ENCODE data around the gene FAM168A.
"Not testable (repeated sequence)": the region's sequence is repeated elsewhere in the genome, so short reads cannot be mapped to it uniquely, and the experiment has no call there.

FAM168A gene

DNA sequence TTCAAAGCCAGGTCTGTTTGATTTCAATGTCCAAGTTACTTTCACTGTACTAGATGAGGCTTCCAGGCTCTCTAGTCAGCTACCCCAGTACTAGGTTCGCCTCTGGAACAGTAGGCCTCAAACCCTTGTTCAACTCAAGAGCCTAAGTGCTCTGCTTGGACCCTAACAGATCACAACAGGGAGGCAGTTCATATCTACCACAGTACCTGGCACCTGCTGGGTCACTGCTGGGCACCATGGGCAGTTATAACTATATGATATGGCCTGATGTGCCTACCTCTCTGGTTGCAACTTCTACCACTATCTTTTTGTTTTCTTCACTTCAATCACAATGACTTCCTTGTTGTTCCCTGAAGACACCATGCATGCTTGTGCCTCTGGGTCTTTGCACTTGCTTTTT is 124.7 kb downstream of the FAM168A start:
- no peak for DNase-seq

DNA sequence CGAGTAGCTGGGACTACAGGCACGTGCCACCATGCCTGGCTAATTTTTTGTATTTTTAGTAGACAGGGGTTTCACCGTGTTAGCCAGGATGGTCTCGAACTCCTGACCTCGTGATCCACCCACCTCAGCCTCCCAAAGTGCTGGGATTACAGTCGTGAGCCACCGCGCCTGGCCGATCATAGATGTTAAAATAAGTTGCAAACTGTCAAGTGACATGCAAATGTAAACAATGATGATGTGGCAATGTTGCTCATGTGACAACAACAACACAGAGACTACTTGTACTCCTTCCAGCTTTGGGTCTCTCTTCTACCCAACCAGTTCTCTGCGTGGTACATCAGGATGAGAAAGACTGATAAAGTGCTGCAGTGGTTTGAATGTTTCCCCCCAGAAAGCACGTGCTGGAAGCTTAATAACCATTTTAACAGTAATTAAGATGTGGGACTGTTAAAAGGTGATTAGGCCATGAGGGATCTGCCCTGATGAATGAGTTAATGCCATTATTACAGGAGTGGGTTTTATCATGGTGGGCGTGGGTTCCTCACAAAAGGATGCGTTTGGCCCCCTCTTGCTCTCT is 127.8 kb downstream of the FAM168A start:
- not testable (repeated sequence) for DNase-seq

DNA sequence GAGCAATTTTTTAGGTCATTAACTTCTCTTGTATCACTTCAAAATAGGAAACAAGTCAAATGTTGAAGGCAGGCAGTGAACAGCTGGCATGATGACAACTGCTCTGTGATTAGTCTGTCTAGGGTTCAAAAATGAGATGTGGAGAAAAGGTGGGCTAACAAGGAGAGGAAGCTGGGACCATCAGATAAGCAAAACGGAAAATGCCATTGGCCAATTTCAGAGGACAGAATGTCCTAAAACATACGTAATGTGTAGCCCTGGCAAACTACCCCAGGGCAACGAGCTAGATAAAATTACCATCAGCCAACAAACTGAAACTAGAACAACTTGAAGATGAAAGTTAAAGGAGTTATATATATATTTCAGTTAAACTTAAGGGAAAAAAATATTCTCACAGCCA is 128.5 kb downstream of the FAM168A start:
- no peak for DNase-seq

DNA sequence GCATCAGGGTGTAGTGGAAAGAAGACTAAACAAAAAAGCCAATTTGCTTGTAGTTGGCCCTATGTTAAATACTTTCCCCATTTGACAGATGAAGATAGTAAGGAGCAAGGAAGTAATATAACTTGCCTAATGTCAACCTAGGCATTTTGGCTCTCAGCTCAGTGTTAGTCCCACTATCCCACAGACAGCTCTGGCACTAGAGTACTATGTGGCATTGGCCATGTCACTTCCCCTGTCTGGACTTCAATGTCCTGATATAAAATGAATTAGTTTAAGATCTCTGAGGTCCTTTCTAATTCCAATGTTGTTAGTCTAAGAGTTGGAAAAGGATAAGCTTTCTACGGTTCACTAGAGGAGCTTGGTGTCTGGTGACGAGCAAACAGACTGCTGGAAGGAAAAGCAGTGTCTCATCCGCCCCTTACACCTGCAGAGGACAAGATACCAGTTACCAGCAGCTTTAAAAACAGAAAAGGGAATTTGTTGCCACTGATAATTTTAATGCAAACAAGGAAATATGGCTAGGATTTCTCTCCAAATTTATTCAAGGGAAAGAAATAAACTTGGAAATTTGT is 129.2 kb downstream of the FAM168A start:
- no peak for DNase-seq

DNA sequence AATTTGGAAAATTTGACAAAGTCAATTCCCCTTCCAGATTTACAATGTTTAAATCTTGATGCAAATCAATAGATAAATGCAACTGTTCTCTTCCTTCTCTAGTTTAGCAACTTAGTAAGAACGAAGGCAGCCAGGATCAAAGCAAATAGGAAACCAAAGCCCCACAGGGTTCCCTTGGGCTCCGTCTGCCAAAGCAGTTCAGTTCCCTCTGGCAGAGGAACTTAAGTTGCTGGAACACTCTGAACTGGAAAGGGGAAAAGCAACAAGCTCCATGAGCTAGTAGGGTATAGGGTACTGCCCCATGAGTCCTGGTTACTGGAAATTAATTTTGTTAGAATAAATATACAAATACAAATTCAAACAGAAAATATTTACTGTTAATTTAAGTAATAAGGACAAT is 130.4 kb downstream of the FAM168A start:
- peak in 9 of 56 donors; percentile 2 to 30 (median 11) for DNase-seq

DNA sequence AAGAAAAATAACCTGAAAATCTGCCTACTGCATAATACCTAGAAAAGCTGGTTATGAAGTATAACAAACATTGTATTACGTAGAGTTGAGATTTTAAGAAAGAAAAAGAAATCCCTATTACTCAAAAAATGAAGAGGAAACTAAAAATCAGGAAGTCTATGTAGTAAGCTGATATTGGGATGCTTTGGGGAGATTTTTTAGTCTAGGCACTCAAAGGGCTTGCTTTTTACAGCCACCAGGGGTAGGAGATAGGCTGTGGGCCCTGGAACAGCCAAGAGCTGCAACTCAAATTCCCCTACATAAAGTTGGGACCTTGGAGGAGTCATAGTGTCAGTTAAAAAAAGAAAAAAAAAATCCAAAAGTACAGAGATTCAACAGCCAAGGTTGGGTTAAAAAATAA is 131.3 kb downstream of the FAM168A start:
- DNase-seq: no peak

DNA sequence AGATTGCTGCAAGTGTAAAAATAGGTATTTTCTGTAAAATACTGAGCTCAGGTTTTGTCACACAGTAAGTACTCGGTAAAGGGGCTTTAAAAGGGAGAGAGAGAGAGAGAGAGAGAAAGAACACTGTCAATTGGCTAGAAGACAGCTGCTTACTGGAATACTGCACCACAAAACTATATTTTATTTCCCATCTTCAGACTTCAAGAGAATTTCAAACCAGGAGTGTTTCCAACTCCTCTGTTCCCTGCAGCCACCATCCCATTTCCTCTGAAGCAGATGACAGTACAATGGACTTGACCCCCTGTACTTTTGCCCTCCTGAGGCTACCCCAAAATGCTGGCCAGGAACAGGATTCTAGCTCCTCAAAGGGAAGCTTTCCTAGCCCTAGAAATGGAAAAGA is 132.0 kb downstream of the FAM168A start:
- DNase-seq: no peak

DNA sequence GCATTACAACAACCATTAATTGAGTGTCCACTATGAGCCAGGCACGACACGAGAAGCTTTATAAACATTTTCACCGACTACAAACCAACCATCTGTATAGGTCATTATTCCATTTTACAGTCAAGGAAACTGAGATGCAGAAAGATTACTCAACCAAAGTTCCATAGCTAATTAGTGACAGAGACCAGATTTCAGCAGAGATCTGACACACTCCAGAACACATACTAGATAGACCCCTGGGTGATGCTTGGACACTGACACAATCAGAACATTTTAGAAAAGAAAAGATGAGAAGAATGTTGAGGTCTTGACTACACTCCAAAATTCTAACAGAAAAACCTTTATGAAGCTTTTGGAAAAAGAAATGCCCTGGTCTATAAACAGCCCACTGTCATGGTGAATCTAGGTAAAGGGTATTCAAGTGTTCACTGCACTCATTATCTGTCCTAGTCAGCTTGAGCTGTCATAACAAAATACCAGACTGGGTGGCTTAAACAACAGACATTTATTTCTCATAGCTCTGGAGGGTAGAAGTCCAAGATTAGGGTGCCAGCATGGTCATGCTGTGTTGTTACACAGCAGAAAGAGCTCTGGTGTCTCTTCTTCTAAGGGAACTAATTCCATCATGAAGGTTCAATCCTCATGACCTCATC is 132.8 kb downstream of the FAM168A start:
- no peak for DNase-seq

DNA sequence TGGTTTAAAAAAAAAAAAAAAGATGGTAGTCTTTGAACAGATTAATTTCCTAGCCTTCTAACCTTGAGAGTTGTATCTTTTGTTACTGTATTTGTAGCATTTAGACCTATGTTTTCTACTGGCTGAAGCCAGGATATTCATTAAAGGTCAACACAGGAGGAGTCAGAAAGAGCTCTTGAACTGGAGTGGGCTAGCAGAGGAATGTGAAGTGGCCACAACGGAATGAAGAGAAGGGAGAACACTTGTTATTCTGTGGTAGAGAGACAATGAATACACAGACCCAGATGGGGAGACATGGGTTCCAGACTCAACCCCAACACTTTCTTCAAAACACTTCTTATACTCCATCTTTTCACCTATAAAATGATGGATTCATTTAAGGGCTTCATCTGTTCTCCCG is 133.6 kb downstream of the FAM168A start:
- DNase-seq: no peak

DNA sequence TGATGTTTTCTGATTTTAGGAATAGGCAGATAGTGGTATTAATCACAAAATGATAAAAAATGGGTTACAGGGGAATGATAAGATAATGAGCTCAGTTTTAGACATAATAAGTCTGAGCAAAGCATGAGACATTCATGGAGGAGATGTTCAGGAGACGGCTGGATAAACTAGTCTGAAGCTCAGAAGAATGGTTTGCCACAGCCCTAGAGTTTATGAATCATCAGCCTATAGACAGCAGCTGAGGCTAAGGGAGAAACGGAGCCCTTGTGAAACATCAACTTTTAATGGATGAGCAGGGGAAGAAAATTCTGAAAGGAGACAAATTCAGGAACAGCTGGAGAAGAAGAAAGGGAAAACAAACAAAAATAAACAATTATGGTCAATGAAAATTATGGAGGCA is 134.6 kb downstream of the FAM168A start:
- no peak for DNase-seq

DNA sequence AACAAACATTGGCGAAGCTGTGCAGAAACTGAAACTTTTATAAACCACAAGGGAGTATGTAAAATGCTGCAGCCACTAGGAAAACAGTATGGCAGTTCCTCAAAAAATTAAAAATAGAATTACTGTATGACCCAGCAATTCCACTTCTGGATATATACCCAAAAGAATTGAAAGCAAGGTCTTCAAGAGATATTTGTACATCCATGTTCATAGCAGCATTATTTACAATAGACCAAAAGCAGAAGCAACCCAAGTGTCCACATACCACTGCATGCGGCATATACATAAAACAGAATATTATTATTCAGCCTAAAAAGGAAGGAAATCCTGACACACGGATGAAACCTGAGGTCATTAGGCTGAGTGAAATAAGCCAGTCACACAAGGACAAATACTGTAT is 135.9 kb downstream of the FAM168A start:
- no peak for DNase-seq

DNA sequence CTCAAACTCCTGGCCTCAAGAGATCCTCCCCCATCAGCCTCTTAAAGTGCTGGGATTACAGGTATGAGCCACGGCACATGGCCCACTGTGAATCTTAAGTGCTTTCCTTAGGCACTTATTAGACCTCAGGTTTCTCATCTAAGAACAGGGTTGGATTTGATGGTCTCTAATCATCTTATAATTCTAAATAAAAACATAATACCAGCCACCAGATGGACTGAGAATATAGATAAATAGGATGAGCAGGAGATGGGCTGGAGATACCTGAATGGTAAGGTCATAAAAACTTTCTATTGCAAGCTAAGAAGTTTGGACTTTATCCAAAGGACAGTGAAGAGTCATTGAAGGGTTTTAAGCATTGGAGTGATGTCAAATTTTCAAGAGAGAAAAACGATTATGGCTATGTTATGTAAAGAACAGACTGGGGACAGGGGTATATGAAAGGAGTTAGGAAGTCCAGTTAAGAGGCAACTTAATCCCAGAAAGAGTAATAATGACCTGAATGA is 136.5 kb downstream of the FAM168A start:
- no peak for DNase-seq

DNA sequence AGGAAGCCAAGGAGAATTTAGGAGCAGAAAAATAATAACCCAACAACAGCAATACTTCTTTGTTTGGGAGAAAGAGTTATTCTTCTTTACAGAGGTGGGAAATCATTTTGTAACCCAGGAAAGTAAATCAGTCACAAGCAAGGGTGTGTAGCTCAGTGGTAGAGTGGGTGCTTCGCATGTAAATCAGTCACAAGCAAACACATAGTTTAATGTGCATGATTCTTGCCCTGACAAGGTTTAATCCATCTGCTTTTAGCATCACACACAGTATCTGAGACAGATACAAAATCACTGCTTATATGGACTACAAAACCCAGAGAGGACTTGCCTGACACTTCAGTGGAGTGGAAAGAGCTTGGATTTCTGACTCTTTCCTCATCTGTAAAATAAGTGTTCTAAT is 139.7 kb downstream of the FAM168A start:
- DNase-seq: no peak

DNA sequence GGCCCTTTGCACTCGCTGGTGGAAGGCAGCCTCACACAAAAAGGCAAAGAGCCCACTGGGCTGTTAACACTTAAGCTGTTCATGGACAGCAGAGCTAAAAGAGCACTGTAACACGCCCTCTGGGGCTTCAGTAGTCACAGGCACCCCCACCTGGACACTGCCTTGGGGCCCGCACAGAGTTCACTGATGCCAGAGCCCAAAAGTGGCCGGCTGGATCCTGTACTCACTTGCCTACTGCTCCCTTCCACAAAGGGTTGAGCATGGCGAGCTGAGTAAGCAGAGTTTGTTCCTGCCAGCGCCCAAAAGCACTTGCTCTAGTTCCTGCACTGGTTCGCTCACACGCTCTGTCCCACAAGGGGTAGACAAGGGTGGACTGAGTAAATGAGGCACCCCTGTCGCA is 142.9 kb downstream of the FAM168A start:
- peak in 40 of 56 donors; percentile 2 to 72 (median 30) for DNase-seq

DNA sequence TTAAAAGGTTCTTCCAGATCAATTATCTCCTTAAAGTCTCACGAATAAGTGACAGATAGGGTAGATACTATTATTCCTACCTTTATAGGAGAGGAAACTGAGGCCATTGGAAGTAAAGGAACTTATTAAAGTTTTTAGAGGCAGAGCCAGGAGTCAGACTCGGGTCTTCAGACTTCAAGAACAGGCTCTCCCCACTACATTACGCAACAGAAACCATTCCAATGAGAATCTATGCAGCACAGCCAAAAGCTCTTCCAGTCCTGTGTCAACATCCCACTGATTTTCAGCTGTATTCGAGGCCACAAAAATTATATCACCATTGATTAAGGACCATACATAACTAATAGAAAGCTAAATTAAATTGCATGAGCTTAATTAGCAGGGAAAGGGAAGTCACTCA is 144.3 kb downstream of the FAM168A start:
- no peak for DNase-seq

DNA sequence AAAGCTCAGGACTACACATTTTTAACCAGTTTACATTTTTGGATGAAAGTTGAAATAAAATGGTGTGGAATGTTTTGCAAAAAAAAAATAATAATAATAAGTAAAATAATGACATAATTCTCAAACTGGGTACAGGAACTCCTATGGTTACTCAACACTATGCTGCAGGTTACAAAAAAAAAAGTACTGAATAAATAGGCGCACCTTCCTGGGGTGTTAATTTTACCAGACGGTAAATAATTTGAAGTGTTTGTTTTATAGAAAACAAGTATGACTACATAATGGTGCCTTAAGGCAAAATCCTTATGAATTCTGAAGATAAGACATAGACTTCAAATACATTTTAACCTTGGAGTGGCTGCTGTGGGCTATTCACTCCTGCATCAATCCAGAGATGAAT is 145.2 kb downstream of the FAM168A start:
- no peak for DNase-seq

DNA sequence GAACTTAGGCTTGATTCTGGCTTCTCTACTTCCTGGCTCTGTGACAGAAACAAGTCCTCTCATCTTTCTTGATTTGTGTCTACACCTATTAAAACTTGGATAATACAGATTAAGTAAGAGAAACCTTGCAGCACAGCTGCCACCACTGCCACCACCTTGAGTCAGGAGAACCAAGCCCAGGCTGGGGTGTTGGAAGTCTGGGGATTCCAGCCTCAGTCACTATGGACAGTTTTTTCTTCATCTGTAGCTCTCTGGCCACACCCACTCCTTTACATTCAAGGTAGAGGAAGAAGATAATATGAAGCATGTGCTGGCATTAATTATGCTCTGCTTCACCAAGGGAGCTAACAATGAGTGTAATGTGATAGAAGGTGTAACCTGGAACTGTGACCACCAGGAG is 146.0 kb downstream of the FAM168A start:
- DNase-seq: no peak

DNA sequence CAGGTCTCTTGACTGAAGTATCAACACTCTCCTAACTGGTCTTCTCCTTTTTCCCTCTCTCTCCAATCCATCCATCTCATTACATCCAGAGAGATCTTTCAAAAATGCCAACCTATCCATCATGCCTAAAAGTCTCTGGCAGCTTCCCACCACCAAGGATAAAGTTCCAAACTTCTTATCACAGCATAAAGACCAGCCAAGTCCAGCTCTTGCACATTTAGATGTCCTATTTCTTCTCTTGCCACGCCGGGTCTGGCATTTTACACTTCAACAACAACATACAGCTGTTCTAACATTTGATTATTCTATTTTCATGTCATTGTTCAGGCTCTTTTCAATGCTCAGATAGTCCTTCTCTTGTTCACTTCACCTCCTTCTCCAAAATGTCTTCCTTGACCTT is 151.1 kb downstream of the FAM168A start:
- DNase-seq: no peak

DNA sequence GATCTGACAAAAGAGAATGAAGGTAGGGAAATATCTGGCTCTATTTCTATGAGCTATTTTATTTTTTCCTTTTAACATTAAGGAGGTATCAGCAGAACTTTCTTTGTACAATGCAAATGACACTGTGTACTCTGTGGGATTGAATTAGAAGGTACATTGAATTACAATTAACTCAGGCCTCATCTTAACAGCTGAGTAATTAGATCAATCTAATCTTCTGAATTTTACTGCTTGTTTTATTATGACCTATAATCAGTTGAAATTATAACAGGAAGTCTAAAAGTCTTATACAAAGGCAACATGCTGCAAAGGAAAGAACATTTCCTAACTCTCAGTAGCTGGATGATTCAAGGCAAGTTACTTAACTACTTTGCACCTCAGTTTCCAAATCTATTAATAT is 151.9 kb downstream of the FAM168A start:
- no peak for DNase-seq

DNA sequence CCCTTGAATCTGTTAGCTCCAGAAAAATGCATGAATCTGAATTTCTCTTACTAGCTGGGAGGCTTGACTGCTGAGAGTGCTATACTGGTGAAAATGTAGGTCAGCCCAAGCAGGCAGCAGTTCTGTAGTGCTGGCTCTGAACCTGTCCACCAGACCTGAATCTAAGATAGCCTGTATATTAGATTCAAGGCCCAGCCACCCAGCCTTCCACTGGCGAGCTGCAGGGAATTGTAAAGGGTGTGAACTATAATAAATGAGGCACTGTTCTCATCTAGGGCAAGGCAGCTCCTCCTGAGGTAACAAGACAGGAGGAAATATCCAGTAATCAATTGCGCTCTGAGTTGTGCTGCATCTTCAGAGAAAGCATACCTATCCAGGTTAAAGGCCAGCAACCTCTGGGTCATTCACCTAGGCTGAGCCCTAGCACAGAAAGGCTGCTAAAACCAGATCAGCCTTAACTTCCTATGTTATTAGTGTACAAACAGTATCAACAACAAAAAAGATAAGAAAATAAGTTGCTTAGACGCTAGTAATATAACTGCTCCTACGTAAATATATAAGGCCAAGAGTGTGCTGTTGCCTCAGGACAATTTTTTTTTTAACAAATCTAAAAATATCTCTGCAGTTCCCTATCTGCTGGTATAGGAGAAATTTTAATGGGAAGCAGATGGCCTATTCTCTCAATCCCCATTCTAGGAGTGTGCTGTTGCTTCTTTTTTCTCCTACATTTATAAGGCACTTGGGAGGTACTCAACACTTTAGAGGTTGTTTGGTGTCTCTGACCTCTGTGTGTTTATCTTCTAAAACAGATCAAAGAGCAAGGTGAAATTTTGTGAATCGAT is 158.7 kb downstream of the FAM168A start:
- DNase-seq: peak in 4 of 56 donors; percentile 11 to 38 (median 23)

DNA sequence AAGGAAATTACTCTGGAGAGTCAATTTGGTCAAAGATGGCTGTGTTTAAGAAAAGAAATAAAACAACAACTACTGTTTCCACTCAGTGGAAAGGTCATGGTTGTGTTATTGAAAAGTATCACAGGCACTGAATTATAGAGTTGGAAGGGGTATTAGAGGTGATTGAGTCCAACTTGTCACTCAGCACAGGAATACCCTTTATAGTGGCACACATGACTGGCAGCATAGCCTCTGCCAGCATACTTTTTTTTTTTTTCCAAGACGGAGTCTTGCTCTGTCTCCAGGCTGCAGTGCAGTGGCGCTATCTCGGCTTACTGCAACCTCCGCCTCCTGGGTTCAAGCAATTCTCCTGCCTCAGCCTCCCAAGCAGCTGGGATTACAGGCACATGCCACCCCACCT is 161.1 kb downstream of the FAM168A start:
- not testable (repeated sequence) for DNase-seq

DNA sequence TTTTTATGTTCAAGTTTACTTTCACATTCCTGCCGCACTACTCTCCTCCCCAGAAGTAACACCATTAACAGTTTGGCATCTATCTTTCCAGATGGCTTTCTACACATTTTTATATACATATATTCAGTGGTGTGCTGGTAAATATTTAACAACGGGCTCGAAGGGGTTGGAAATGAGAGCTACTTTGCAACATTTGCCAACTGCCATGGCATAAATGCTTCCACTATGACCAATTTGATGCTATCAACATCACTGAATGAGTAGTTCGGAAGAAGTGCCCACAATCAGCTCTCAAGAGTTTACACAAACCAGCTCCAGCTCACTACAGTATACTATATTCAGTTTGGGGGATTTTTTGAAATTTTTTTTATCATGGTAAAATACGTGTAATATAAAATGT is 166.5 kb downstream of the FAM168A start:
- no peak for DNase-seq
